Measurements from ENCODE around the gene PPP1R12B. TPM values are rescaled to one million over a fixed set of nuclear protein-coding genes. Genes with fewer than 3 reads are reported as not detected.
"Not testable (repeated sequence)": the region's sequence is repeated elsewhere in the genome, so short reads cannot be mapped to it uniquely, and the experiment has no call there.

PPP1R12B gene
- total RNA-seq, 1 donor from 2014 or later = 14.6 TPM

DNA sequence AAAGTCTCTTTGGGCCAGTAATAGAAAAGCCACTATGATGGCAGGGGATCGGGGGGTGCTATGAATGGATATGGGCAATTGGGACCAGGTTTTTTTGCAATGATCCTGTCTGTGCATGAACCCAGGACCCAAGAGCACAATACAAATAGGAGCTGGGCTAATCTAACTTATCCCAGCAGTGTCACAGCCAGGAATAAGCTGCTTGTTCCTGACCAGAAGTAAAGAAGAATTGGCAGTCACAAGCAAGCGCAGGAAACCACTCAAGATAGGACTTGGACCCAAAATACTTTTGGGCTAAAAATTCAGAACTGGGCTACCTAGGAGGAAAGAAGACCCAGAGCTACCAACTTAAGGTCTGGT is 172.3 kb downstream of the PPP1R12B start:
- not testable (repeated sequence) for DNase-seq (ENCODE audit: low spot score)
- ATAC-seq = peak; percentile 23

- not testable (repeated sequence) for ATAC-seq; DNase-seq (ENCODE audit: low spot score)
Observed at GRCh38 chr1:202521484-202521883, 173.0 kb downstream of the PPP1R12B start.

DNA sequence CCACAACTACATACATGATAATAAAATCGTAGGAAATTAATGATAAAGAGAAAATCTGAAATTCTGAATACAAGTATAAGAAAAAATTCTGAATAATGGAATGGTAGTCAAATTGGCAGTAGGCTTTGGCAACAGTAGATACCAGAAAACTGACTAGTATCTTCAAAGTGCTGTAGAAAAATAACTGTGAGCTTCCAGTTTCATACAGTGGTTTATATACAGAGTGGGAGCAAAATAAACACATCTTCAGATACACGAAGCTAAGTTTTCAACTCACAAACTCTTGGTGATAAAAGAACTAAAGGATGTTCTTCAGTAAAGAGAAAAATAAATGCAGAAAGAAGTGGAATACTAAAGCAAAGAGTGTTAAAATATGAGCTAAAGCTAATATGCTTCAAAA is 173.4 kb downstream of the PPP1R12B start:
- ATAC-seq (no peak), DNase-seq (ENCODE audit: low spot score) (no peak)

GRCh38 chr1:202526056-202526455 is 177.6 kb downstream of the PPP1R12B start:
- not testable (repeated sequence) for DNase-seq (ENCODE audit: low spot score); ATAC-seq

DNA sequence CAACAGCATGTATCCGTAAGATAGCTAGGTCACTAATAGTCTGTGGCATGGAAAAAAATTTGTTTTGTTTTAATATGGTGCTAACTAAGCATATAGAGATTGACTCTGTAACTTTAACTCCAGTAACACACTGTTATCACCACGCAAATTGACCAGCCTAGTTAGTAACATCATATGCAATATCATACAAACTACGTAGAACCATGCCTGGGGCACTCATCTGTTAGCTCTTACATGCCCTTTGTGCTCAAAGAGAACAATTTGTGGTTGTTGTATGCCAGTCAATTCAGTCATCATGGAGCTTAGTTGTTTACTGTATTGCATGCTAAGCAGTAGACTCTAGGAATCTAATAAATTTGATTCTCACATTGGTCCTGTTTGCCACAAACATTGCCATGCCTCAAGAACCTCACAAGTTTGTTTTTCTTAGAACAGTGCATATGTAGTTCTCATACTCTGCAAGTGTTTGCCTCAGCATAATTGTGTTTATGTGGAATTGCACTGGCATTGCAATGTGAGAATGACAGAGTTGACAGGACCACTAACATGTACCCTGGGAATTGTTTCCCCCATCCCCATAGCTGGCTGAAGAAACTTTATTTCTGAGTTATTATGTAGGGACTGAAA is 179.7 kb downstream of the PPP1R12B start:
- ATAC-seq; DNase-seq (ENCODE audit: low spot score): not testable (repeated sequence)

- not testable (repeated sequence) for ATAC-seq; DNase-seq (ENCODE audit: low spot score)
Observed at GRCh38 chr1:202530686-202531085, 182.2 kb downstream of the PPP1R12B start.

GRCh38 chr1:202531472-202531811 is 182.9 kb downstream of the PPP1R12B start:
- no peak for DNase-seq (ENCODE audit: low spot score)
- no peak for ATAC-seq

DNA sequence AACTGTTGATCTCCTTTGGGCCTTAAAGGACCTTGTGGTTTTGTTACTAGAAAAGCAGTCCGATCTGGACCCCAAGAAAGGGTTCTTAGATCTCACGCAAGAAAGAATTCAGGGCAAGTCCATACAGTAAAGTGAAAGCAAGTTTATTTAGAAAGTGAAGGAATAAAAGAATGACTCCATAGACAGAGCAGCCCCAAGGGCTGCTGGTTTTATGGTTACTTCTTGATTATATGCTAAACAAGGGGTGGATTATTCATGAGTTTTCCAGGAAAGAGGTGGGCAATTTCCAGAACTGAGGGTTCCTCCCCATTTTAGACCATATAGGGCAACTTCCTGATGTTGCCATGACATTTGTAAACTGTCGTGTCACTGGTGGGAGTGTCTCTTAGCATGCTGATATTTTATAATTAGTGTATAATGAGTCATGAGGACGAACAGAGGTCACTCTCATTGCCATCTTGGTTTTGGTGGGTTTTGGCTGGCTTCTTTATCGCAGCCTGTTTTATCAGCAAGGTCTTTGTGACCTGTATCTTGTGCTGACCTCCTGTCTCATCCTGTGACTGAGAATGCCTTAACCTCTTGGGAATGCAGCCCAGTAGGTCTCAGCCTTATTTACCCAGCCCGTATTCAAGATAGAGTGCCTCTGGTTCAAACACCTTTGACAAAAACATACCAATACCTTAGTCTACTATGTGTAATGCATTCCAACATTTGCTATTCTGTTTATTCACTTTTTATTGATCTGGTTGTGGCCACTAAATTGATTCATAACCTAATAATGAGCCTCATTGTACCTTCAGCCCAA is 183.5 kb downstream of the PPP1R12B start:
- ATAC-seq; DNase-seq (ENCODE audit: low spot score): not testable (repeated sequence)

DNA sequence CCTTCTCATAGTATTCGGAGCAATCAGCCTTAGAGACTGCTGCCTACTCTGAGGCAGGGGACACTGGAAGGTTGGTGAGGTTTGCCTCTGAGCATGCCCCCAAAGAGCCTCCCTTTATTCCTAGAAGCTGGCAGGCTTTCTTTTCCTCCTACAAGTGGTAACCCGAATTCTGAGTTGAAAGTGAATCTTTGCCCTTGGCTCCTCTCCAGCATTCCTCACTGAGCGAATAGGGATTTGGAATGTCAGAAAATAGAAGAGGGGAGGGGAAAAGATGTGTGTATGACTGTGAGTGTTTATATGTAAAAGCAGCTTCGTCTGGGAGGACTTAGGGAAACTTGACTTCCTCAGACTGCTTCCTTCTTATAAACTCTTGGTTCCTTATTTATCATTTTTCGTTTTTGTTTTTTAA is 190.7 kb downstream of the PPP1R12B start:
- DNase-seq (ENCODE audit: low spot score) = not testable (repeated sequence)
- ATAC-seq = peak; percentile 72

GRCh38 chr1:202539583-202539982 is 191.1 kb downstream of the PPP1R12B start:
- DNase-seq (ENCODE audit: low spot score); ATAC-seq: not testable (repeated sequence)

GRCh38 chr1:202540014-202540413 is 191.5 kb downstream of the PPP1R12B start:
- ATAC-seq = no peak
- no peak for DNase-seq (ENCODE audit: low spot score)

DNA sequence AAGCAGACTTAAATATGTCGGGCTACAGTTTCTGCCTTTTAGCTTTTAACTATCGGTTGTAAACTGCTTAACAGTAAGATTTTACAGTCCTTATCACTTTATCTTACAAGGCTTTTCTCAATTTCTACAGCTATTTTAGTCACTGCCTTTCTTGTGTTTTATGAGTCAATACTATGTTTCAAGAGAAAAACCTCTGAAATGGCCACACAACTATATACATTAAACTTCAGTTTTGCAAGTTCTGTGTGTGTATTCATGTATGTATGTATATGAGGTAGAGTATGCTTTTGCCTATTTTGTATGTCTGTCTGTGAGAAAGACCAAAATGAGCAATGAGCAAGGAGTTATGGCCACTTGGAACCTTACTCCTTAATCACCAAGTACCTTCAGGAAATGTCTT is 191.9 kb downstream of the PPP1R12B start:
- no peak for ATAC-seq
- no peak for DNase-seq (ENCODE audit: low spot score)

- not testable (repeated sequence) for ATAC-seq; DNase-seq (ENCODE audit: low spot score)
Observed at GRCh38 chr1:202540858-202541257, 192.4 kb downstream of the PPP1R12B start.

- not testable (repeated sequence) for ATAC-seq; DNase-seq (ENCODE audit: low spot score)
Observed at GRCh38 chr1:202542415-202542814, 193.9 kb downstream of the PPP1R12B start.

DNA sequence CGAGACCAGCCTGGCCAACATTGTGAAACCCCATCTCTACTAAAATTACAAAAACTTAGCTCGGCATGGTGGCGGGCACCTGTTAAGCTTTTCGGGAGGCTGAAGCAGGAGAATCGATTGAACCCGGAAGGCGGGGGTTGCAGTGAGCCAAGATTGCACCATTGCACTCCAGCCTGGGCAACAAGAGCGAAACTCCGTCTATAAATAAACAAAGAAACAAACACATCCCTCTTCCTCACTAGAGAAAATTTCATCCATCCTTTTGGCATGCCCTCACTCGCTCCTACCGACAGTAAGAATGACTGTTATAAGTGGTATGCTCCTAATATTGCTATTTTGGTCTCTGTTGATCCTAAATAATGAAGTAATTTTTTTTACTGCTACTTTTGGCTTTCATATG is 195.0 kb downstream of the PPP1R12B start:
- not testable (repeated sequence) for ATAC-seq

DNA sequence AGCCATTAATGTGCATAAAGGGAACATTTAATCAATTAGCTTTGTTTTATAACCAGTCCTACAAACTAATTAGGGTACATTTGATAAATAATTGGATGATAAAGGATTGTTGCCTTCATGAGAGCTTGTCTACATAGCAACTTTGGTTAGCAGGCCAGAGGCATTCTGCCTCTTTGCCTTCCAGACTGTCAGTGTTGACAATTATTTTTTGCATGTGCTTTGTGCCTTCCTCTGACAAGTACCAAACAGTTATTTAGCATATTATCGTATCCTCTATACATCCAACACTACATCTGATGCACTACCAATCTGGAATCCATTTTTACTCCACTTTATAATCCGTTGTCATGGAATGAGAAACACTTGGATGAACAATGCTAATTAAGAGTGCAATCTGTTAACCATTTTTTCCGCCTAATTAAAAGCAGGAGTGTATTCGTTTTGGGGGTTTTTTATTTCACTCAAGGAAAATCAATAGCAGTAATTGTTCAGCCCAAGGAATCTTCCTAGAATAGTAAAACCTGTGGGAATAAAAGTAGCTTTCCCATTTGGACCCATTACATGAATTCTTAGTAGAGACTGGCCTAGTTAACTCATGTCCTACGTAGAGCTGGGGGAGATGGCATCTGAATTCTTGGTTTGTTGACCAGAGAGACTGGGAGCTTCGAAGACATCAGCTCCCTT is 196.4 kb downstream of the PPP1R12B start:
- ATAC-seq; DNase-seq (ENCODE audit: low spot score): not testable (repeated sequence)

More for the DNA sequence above, 195.0 kb downstream of the PPP1R12B start:
- peak; percentile 56 for DNase-seq (ENCODE audit: low spot score)

DNA sequence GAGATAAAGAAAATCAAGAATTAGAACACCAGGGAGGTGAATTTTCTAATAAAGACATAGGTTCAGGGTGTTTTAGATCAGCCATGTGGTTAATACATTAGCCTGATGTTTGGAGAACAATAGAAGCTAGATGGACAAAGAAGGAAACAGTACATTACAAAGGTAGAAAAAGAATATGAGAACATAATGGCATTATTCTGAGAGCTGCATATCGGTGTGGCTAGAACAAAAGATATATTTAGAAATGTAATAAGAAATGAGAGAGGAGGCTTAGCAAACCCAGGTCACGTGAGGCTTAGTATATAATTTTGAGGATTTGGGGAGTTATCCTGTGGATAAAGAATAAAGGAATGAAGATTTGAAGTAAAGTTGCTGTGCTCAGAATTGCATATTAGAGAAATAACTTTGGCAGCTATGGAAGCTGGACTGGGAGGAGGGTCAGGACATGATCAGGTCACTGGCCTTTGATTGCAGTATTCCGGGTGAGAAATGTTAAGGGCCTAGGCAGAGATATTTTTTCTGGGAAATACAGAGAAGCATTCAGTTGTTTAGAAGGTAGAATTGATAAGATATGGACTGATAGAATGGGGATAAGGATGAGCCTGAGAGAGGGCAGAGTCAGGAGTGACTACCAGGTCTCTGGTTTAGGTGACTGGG is 197.3 kb downstream of the PPP1R12B start:
- not testable (repeated sequence) for DNase-seq (ENCODE audit: low spot score)
- ATAC-seq = peak; percentile 89

GRCh38 chr1:202546377-202546776 is 197.9 kb downstream of the PPP1R12B start:
- ATAC-seq (peak; percentile 71), DNase-seq (ENCODE audit: low spot score) (peak; percentile 54)

- not testable (repeated sequence) for ATAC-seq; DNase-seq (ENCODE audit: low spot score)
Observed at GRCh38 chr1:202546796-202547195, 198.3 kb downstream of the PPP1R12B start.

DNA sequence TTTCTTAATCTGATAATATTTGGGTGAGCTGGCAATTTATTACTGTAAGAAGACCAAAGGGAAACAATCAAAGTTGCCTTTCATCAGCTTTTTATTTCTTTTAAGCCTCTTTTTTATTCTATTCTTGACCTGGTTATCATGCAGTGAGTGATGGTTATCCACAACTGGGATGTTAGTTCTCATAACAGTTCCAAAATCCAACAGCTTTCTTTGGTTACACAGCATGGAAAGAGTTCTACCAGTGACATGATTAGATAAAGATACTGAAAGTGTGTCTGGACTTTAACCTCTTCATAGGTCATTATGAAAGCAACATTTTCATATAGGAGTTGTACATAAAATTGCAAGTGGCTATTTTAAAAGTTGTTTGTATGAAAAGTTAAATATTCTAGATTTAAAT is 198.7 kb downstream of the PPP1R12B start:
- DNase-seq (ENCODE audit: low spot score) = no peak
- peak; percentile 32 for ATAC-seq

- ATAC-seq; DNase-seq (ENCODE audit: low spot score): not testable (repeated sequence)
Observed at GRCh38 chr1:202550088-202550487, 201.6 kb downstream of the PPP1R12B start.
